Mesendoderm (in vitro differentiated cells): ENCODE data around the gene TMEM8B.

Source experiments
- DNase-seq: peaks from one replicate; pipeline ENCODE4 v3.0.0; 2013
- H2AK5ac ChIP-seq: 2 replicates; pipeline ENCODE4 v1.6.1; 2013; ENCODE audit warnings: low read length, inconsistent platforms
- H2BK120ac ChIP-seq: 2 replicates; pipeline ENCODE4 v1.6.1; 2013; ENCODE audit warnings: low read depth, mild to moderate bottlenecking, low read length, moderate library complexity, mixed read lengths
- H2BK15ac ChIP-seq: replicated peaks from 2 replicates; pipeline ENCODE4 v1.6.1; 2013; ENCODE audit warnings: low read depth, mild to moderate bottlenecking, moderate library complexity
- H2BK5ac ChIP-seq: 2 replicates; pipeline ENCODE4 v1.6.1; 2013; ENCODE audit warnings: low read length, inconsistent platforms
- H3K18ac ChIP-seq: 2 replicates; pipeline ENCODE4 v1.6.1; 2013; ENCODE audit warnings: mild to moderate bottlenecking, low read length, mixed read lengths
- H3K23ac ChIP-seq: one replicate; pipeline ENCODE4 v1.6.1; 2013; ENCODE audit warnings: low read length
- H3K27ac ChIP-seq: 2 replicates; pipeline ENCODE4 v1.5.1; 2013; ENCODE audit warnings: low read depth, mild to moderate bottlenecking, inconsistent platforms, low read length, moderate library complexity
- H3K27me3 ChIP-seq: 2 replicates; pipeline ENCODE4 v1.6.1; 2013; ENCODE audit warnings: low read length, control low read depth, mild to moderate bottlenecking, inconsistent platforms; ENCODE audit not compliant: insufficient read depth, poor library complexity
- H3K36me3 ChIP-seq: 2 replicates; pipeline ENCODE4 v1.6.1; 2013; ENCODE audit warnings: low read length, inconsistent platforms; ENCODE audit not compliant: control insufficient read depth, insufficient read depth
- H3K4ac ChIP-seq: one replicate; pipeline ENCODE4 v1.6.1; 2013; ENCODE audit warnings: low read depth, mild to moderate bottlenecking, low read length, moderate library complexity
- H3K4me1 ChIP-seq: 2 replicates; pipeline ENCODE4 v1.6.1; 2013; ENCODE audit warnings: low read depth, low read length, inconsistent platforms; ENCODE audit not compliant: control insufficient read depth
- H3K4me2 ChIP-seq: 2 replicates; pipeline ENCODE4 v1.6.1; 2013; ENCODE audit warnings: low read length
- H3K4me3 ChIP-seq: 2 replicates; pipeline ENCODE4 v1.5.1; 2013; ENCODE audit warnings: mild to moderate bottlenecking, low read length
- H3K56ac ChIP-seq: one replicate; pipeline ENCODE4 v1.6.1; 2013; ENCODE audit warnings: low read length
- H3K79me1 ChIP-seq: 2 replicates; pipeline ENCODE4 v1.6.1; 2013; ENCODE audit warnings: low read length, inconsistent platforms
- H3K79me2 ChIP-seq: 2 replicates; pipeline ENCODE4 v1.6.1; 2013; ENCODE audit warnings: mild to moderate bottlenecking, low read length; ENCODE audit not compliant: control insufficient read depth, insufficient read depth
- H3K9ac ChIP-seq: 2 replicates; pipeline ENCODE4 v1.6.1; 2013; ENCODE audit warnings: low read length, inconsistent platforms
- H4K5ac ChIP-seq: one replicate; pipeline ENCODE4 v1.6.1; 2013; ENCODE audit warnings: low read length
- H4K8ac ChIP-seq: one replicate; pipeline ENCODE4 v1.6.1; 2013; ENCODE audit warnings: low read depth, mild to moderate bottlenecking, control low read depth, low read length, moderate library complexity
- WGBS: extraction: QIAGEN DNeasy Blood & Tissue Kit; methylation state at CpG from one replicate; pipeline ENCODE4 v1.1.7; 2013; ENCODE audit warnings: low lambda C conversion rate, missing lambda C conversion rate; ENCODE audit not compliant: insufficient coverage; ENCODE audit errors: extremely low coverage; 5-methylcytosine and 5-hydroxymethylcytosine counted together

The TMEM8B gene

GRCh38 chr9:35904338-35904737 is 75.3 kb downstream of the TMEM8B start:
- no peak overlapping the region for H3K4ac ChIP-seq
- no peak overlapping the region for H3K9ac ChIP-seq
- H2BK120ac ChIP-seq = no peak overlapping the region
- H2BK5ac ChIP-seq = no peak overlapping the region
- WGBS = no CpG with 5 or more reads among the region's 8 CpGs
- no peak overlapping the region for H3K4me2 ChIP-seq
- no peak overlapping the region for H4K8ac ChIP-seq
- H2AK5ac ChIP-seq = no peak overlapping the region
- no peak overlapping the region for H3K18ac ChIP-seq
- peaks cover 18% of the 10 kb centered on the region for H3K4me1 ChIP-seq
- no peaks in the 10 kb centered on the region for H3K27me3 ChIP-seq
- H3K36me3 ChIP-seq = no peaks in the 10 kb centered on the region
- no peak overlapping the region for H3K23ac ChIP-seq
- H3K79me2 ChIP-seq = no peaks in the 10 kb centered on the region
- no peak overlapping the region for H4K5ac ChIP-seq
- H3K56ac ChIP-seq = no peak overlapping the region
- no peak overlapping the region for H3K4me3 ChIP-seq
- H2BK15ac ChIP-seq = no peak overlapping the region
- H3K79me1 ChIP-seq = no peaks in the 10 kb centered on the region
- no peak for DNase-seq
- no peak overlapping the region for H3K27ac ChIP-seq

GRCh38 chr9:35905051-35905781 is 76.2 kb downstream of the TMEM8B start:
- H3K23ac ChIP-seq = no peak overlapping the region
- H4K8ac ChIP-seq = no peak overlapping the region
- H3K56ac ChIP-seq = no peak overlapping the region
- no peak overlapping the region for H2BK5ac ChIP-seq
- H3K4me2 ChIP-seq = no peak overlapping the region
- H2BK120ac ChIP-seq = no peak overlapping the region
- DNase-seq = no peak
- no peaks in the 10 kb centered on the region for H3K79me1 ChIP-seq
- no peak overlapping the region for H3K4ac ChIP-seq
- no peaks in the 10 kb centered on the region for H3K27me3 ChIP-seq
- no peaks in the 10 kb centered on the region for H3K79me2 ChIP-seq
- H3K18ac ChIP-seq = no peak overlapping the region
- no peaks in the 10 kb centered on the region for H3K36me3 ChIP-seq
- no peak overlapping the region for H3K4me3 ChIP-seq
- no CpG with 5 or more reads among the region's 8 CpGs for WGBS
- no peak overlapping the region for H3K27ac ChIP-seq
- no peak overlapping the region for H3K9ac ChIP-seq
- H2AK5ac ChIP-seq = no peak overlapping the region
- no peak overlapping the region for H2BK15ac ChIP-seq
- no peak overlapping the region for H4K5ac ChIP-seq
- H3K4me1 ChIP-seq = peaks cover 21% of the 10 kb centered on the region

GRCh38 chr9:35905912-35906679 is 77.1 kb downstream of the TMEM8B start, which contains the start of gene HRCT1:
HRCT1 (plus strand) TSS chr9:35906202; CDS start chr9:35906288, 86 bp downstream.
- no peak for DNase-seq
- H2BK15ac ChIP-seq = no peak within 1 kb of the TSS
- no peak within 1 kb of the TSS for H4K5ac ChIP-seq
- peak within 1 kb of the TSS; percentile 57 for H3K27ac ChIP-seq
- H3K4me2 ChIP-seq = no peak within 1 kb of the TSS
- peaks cover 21% of the 10 kb centered on the region for H3K4me1 ChIP-seq
- no peaks in the 10 kb centered on the region for H3K36me3 ChIP-seq
- H4K8ac ChIP-seq = no peak within 1 kb of the TSS
- H2BK120ac ChIP-seq = no peak within 1 kb of the TSS
- no peaks in the 10 kb centered on the region for H3K79me1 ChIP-seq
- no peaks in the 10 kb centered on the region for H3K79me2 ChIP-seq
- H3K9ac ChIP-seq = peak within 1 kb of the TSS; percentile 64
- no peaks in the 10 kb centered on the region for H3K27me3 ChIP-seq
- H2BK5ac ChIP-seq = no peak within 1 kb of the TSS
- H3K4me3 ChIP-seq = no peak within 1 kb of the TSS
- no peak within 1 kb of the TSS for H3K56ac ChIP-seq
- H3K23ac ChIP-seq = no peak within 1 kb of the TSS
- peak within 1 kb of the TSS; percentile 23 for H3K4ac ChIP-seq
- WGBS = no CpG with 5 or more reads among the region's 30 CpGs
- H3K18ac ChIP-seq = peak within 1 kb of the TSS; percentile 61
- H2AK5ac ChIP-seq = no peak within 1 kb of the TSS

- H3K4me3 ChIP-seq = no peak overlapping the region
- peak overlapping the region; percentile 92 for H2BK5ac ChIP-seq
- peak overlapping the region; percentile 64 for H3K9ac ChIP-seq
- no peak overlapping the region for H4K8ac ChIP-seq
- peaks cover 21% of the 10 kb centered on the region for H3K4me1 ChIP-seq
- H3K4ac ChIP-seq = peak overlapping the region; percentile 40
- peak overlapping the region; percentile 59 for H3K23ac ChIP-seq
- DNase-seq = peak; percentile 53
- H2BK15ac ChIP-seq = no peak overlapping the region
- H3K4me2 ChIP-seq = no peak overlapping the region
- no peaks in the 10 kb centered on the region for H3K79me1 ChIP-seq
- peak overlapping the region; percentile 79 for H3K56ac ChIP-seq
- H3K18ac ChIP-seq = peak overlapping the region; percentile 61
- H3K79me2 ChIP-seq = no peaks in the 10 kb centered on the region
- no CpG with 5 or more reads among the region's 14 CpGs for WGBS
- H4K5ac ChIP-seq = no peak overlapping the region
- peak overlapping the region; percentile 57 for H3K27ac ChIP-seq
- no peak overlapping the region for H2AK5ac ChIP-seq
- peak overlapping the region; percentile 10 for H2BK120ac ChIP-seq
- H3K27me3 ChIP-seq = no peaks in the 10 kb centered on the region
- no peaks in the 10 kb centered on the region for H3K36me3 ChIP-seq
Measured at GRCh38 chr9:35906923-35907699, 78.1 kb downstream of the TMEM8B start.

GRCh38 chr9:35907711-35908503 is 78.9 kb downstream of the TMEM8B start:
- H3K23ac ChIP-seq = peak overlapping the region; percentile 59
- H2BK5ac ChIP-seq = peak overlapping the region; percentile 92
- peak overlapping the region; percentile 61 for H3K18ac ChIP-seq
- no peaks in the 10 kb centered on the region for H3K27me3 ChIP-seq
- peaks cover 21% of the 10 kb centered on the region for H3K4me1 ChIP-seq
- H3K79me1 ChIP-seq = no peaks in the 10 kb centered on the region
- DNase-seq = peak; percentile 96
- H3K4me2 ChIP-seq = peak overlapping the region; percentile 21
- H3K27ac ChIP-seq = peak overlapping the region; percentile 57
- peak overlapping the region; percentile 66 for H4K5ac ChIP-seq
- H3K4ac ChIP-seq = peak overlapping the region; percentile 40
- H3K36me3 ChIP-seq = no peaks in the 10 kb centered on the region
- H3K9ac ChIP-seq = peak overlapping the region; percentile 64
- peak overlapping the region; percentile 79 for H3K56ac ChIP-seq
- no peaks in the 10 kb centered on the region for H3K79me2 ChIP-seq
- H2BK120ac ChIP-seq = peak overlapping the region; percentile 36
- no peak overlapping the region for H3K4me3 ChIP-seq
- no CpG with 5 or more reads among the region's 13 CpGs for WGBS
- no peak overlapping the region for H2AK5ac ChIP-seq
- H4K8ac ChIP-seq = no peak overlapping the region
- H2BK15ac ChIP-seq = no peak overlapping the region
